Fibroblast of skin of left quadriceps (primary cell): ENCODE measurements around the gene P2RY11.

ENCODE experiments used
- DNase-seq, 2 experiments: peaks; one replicate each; pipeline ENCODE4 v3.0.0-alpha.2; 2013; ENCODE audit warnings: low read depth in 2 of 2

Gene P2RY11

GRCh38 chr19:10113964-10114650 is 2.6 kb downstream of the P2RY11 start:
- DNase-seq = no peak

GRCh38 chr19:10114651-10115391 is 3.3 kb downstream of the P2RY11 start:
- DNase-seq = no peak

DNA sequence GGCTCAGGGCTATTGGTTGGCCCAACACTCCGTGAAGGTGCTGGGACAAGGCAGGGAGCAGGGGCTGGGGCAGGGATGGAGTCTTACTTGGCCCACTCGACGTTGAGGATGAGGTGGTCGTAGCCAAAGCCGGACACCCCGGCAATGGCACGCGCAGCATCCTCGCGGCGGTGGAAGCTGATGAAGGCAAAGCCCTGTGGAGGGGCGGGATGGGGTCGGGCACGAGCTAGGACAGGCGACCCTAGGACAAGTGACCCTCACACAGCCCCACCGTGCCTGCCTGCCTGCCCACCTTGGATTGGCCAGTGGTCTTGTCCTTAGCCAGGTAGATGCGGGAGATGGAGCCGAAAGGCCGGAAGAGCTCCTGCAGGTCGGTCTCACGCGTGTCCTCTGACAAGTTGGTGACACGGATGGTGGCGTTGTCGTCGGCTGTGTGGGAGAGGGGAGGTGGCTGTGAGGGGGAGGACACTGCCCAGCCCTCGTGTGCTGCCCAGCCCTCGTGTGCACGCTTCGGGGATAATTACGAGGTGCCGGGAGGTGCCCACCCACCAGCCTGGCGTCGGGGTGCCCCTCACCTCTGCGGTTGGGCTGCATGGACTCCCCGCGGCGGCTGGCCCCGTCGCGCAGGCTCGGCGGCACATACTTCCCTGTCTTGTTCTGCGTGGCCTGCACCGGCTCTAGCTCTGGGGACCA is 4.0 kb downstream of the P2RY11 start:
- no peak for DNase-seq

- no peak for DNase-seq
Observed at GRCh38 chr19:10116085-10116865, 4.8 kb downstream of the P2RY11 start.

DNA sequence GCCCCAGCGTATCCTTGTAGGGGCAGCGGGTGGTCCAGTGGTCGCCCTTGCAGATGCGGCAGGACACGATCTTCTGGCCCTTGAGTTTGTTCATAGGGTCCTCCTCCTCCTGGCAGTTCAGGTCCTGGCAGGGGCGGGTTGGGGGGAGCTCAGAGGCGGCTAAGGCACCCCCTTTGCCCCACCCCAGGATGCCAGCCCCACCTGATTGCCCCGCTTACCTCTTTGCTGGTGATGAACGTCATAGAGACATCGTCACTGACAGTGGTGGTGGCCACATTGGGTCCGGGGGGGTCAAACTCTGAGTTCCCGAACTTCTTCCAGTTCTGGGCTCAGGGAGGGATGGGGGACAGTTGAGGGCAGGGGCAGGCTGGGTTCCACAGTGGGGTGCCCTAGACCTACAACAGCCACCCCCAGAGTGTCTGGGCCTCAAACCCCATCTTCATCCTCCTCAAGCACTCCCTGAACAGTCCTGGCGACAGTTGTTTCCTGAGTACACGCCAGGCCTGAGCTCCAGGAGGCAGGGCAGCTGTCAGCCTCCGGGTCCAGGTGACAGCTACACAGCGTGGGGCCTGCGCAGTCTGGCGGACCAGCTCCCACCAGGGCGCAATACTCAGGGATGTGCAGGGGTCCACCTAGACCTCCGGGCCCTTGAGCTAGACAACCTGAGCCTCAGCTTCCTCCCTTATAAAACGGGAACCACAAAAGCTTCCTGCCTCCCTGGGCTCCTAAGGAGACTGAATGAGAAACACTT is 5.5 kb downstream of the P2RY11 start:
- no peak for DNase-seq

DNA sequence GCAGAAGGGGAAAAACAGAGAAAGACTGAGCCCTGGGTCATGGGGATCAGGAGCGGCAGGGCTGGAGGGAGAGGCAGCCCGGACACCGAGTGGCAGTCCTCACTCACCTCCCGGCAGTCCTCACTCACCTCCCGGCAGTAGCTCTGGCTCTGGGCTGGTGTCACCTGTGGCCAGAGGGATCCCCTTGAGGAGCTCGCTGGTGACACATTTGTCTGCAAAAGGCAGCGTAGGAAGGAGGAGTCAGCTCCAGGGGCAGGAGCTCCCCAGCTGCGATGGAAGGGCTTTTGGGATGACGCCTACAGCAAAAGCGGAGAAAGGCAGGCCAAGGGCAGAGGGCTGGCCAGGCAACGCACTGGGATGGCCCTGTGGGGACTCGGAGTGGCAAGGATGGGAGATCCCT is 7.5 kb downstream of the P2RY11 start:
- DNase-seq = no peak

DNA sequence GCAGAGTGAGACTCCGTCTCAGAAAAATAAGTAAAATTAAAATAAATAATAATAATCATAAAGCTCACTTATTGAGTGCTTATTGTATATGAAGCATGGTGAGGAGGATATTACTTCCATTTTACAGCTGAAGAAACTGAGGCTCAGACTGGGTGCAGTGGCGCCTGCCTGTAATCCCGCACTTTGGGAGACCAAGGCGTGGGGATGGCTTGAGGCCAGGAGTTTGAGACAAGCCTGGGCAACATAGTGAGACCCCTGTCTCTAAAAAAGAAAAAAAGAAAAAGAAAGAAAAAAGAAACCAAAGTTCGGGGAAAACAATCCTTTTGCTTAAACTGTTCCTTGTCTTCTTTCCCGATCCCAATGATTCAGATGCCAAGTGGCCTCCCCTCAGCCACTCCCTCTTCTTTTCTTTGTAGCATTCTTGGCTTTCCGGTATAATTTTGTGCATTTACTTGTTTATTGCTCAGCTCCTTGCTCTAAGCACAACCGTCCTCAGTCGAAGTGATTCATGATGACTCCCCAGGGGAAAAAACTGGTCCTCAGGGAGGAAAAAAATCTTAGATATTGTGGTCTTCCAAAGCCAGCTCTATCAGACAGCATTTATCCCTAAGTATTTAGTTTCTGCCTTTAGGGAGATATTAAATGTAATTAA is 9.2 kb downstream of the P2RY11 start:
- peak; percentile 65 to 66 for DNase-seq

- no peak for DNase-seq
Observed at GRCh38 chr19:10122045-10122444, 10.6 kb downstream of the P2RY11 start.

- DNase-seq = no peak
Observed at GRCh38 chr19:10124429-10124828, 12.9 kb downstream of the P2RY11 start.

DNA sequence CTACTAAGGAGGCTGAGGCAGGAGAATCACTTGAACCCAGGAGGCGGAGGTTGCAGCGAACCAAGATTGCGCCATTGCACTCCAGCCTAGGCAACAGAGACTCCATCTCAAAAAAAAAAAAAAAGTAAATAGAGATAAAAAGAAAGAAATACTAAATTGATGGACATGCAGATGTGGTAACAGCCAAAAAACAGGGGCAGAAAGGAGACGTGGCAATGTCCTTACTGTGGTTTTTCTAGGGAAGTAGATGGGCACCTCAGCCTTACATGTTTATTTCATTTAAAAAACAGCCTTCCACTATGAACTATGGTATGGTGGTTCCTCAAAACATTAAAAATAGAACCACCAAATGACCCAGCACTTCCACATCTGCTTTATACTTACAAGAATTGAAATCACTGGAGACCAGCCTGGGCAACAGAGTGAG is 14.7 kb downstream of the P2RY11 start:
- DNase-seq = no peak

- DNase-seq = no peak
Observed at GRCh38 chr19:10132905-10133304, 21.4 kb downstream of the P2RY11 start.

GRCh38 chr19:10133596-10133995 is 22.1 kb downstream of the P2RY11 start:
- DNase-seq = no peak

- no peak for DNase-seq
Observed at GRCh38 chr19:10134040-10134439, 22.5 kb downstream of the P2RY11 start.

DNA sequence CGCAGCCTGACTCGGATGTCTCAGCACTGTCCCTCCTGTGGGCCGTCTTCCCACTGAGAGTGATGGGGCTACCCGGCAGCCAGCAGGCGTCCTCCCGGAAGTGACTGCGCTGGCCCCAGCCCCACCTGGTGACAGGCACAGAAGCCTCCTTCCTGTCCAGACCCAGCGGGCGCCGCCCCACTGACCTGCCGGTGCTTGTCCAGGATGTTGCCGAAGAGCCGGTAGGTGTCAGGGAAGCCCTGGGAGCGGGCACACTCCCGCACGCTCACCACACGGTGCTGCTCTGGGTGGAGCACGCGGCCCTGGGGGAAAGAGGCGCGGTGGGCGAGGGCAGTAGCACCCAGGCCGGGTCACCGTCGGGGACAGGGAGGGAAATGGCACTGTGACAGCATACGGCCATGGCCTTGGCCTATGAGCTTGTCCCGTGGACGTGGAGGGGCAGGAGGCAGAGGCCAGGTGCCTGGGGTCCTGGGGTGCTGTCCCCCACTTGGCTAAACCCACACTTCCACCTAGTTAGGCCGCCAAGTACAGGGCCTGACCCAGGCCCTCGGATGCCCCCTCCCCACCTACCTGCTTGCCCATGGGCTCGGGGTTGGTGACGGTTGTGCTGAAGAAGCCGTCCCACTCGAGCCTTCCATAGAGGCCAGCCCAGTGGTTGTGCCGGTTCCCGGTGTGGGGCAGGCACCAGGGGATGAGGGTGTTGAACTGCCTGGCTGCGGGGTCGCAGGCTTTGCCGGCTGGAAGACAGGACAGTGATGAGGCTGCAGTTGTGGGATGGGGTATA is 24.2 kb downstream of the P2RY11 start:
- no peak for DNase-seq

- no peak for DNase-seq
Observed at GRCh38 chr19:10136936-10137335, 25.4 kb downstream of the P2RY11 start.

- no peak for DNase-seq
Observed at GRCh38 chr19:10137751-10138682, 26.5 kb downstream of the P2RY11 start.

DNA sequence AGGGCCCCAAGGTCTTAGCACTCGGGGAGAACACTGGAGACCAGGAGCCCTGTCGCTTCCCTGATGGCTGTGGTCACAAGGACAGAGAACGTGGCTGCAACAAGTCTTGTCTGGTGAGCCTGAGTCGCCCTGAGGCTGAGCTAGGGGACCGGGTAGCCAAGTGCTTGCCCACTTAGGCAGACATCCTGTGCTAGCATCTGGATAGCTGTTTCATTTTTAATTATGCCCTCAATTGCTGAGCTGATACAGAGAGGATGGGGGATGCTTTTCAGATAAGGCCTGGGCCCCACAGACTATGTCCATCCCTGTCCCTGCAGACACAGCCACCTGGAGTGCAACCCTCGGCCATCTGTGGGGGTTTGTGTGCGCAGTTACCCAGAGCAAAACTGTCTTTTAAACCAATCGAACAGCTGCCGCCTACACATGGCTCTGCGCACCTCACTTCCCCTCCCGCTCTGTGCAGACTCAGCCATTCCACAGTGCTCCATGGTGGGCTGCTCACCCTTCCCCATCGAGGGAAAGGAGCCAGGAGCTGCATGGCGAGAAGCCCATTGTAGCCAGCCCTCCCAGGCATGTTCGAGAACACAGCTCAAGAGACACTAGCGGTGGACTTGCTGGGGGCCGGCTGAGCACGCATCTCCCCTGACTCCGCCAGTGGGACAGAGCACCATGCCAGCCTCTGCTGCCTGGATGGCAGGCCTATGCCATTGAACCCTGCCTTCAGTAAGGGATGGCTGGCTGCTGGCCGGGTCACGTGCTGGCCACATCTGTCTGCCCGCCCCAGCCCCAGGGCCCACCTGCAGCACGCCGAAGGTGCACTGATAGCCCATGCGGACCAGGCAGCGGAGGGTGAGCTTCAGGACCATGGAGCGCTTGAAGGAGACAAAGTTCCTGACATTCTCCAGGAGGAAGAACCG is 27.6 kb downstream of the P2RY11 start:
- DNase-seq = no peak

- DNase-seq = no peak
Observed at GRCh38 chr19:10139952-10140351, 28.5 kb downstream of the P2RY11 start.
